ENCODE results near the gene REP15.

REP15 gene

GRCh38 chr12:27696864-27697564, 767 bp downstream of the REP15 start:
- Histone ChIP-seq H3K4me3 (ENCODE audit: low read length) (no peak overlapping the region), H3K27ac (ENCODE audit: low read depth, low read length) (no peak overlapping the region), H3K36me3 (ENCODE audit: insufficient read depth, low read length) (peaks cover 30% of the 10 kb centered on the region), H3K9ac (ENCODE audit: low read depth, low read length) (no peak overlapping the region), H3K4me1 (ENCODE audit: insufficient read depth, low read length) (no peaks in the 10 kb centered on the region), H3K9me3 (ENCODE audit: insufficient read depth, low read depth, low read length) (no peaks in the 10 kb centered on the region), H3K27me3 (ENCODE audit: insufficient read depth, low read length) (no peaks in the 10 kb centered on the region)
- WGBS, result 90% methylated on average over 2 of the region's 3 CpGs

GRCh38 chr12:27703720-27704452, 7.6 kb downstream of the REP15 start:
- Histone ChIP-seq H3K4me1 (ENCODE audit: insufficient read depth, low read length) (no peaks in the 10 kb centered on the region), H3K9ac (ENCODE audit: low read depth, low read length) (no peak overlapping the region), H3K4me3 (ENCODE audit: low read length) (no peak overlapping the region), H3K27me3 (ENCODE audit: insufficient read depth, low read length) (no peaks in the 10 kb centered on the region), H3K36me3 (ENCODE audit: insufficient read depth, low read length) (no peaks in the 10 kb centered on the region), H3K9me3 (ENCODE audit: insufficient read depth, low read depth, low read length) (no peaks in the 10 kb centered on the region), H3K27ac (ENCODE audit: low read depth, low read length) (no peak overlapping the region)
- WGBS, result 28% methylated on average over 4 of the region's 4 CpGs

DNA sequence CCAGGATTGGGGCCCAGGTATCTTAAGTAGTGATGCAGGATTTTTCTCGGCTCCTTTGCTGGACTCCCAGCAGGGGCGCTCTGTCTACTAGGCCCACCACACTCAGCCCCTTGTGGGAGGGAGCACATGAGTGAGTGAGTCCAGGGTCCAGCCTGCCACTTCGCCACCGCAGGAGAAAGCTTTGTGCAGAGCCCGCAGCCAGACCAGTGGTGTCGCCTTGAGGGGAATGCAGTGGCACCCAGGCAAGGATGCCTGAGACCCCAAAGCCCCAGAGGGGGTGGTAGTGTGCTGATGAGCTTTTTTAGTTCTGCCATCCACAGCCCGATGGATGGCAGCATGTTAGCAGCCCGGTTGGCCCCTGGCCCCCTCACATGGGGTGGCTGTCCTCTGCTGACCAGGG, 9.0 kb downstream of the REP15 start:
- no peak overlapping the region for H3K9ac ChIP-seq (ENCODE audit: low read depth, low read length)
- WGBS, result 83% methylated on average over 8 of the region's 8 CpGs
- H3K27me3 ChIP-seq (ENCODE audit: insufficient read depth, low read length), result no peaks in the 10 kb centered on the region
- no peak overlapping the region for H3K4me3 ChIP-seq (ENCODE audit: low read length)
- no peaks in the 10 kb centered on the region for H3K36me3 ChIP-seq (ENCODE audit: insufficient read depth, low read length)
- H3K27ac ChIP-seq (ENCODE audit: low read depth, low read length), result no peak overlapping the region
- H3K4me1 ChIP-seq (ENCODE audit: insufficient read depth, low read length), result 0 out of 2 replicates have a peak, but pooled peaks cover 3% of the 10 kb centered on the region
- no peaks in the 10 kb centered on the region for H3K9me3 ChIP-seq (ENCODE audit: insufficient read depth, low read depth, low read length)

GRCh38 chr12:27707216-27707615, 11.0 kb downstream of the REP15 start:
- Histone ChIP-seq H3K27me3 (ENCODE audit: insufficient read depth, low read length) (no peaks in the 10 kb centered on the region), H3K9ac (ENCODE audit: low read depth, low read length) (no peak overlapping the region), H3K4me3 (ENCODE audit: low read length) (no peak overlapping the region), H3K9me3 (ENCODE audit: insufficient read depth, low read depth, low read length) (no peaks in the 10 kb centered on the region), H3K27ac (ENCODE audit: low read depth, low read length) (no peak overlapping the region), H3K36me3 (ENCODE audit: insufficient read depth, low read length) (no peaks in the 10 kb centered on the region), H3K4me1 (ENCODE audit: insufficient read depth, low read length) (peaks cover 9% of the 10 kb centered on the region; the same call in 1 of the 2 replicates)
- no CpG with 5 or more reads among the region's 2 CpGs for WGBS

DNA sequence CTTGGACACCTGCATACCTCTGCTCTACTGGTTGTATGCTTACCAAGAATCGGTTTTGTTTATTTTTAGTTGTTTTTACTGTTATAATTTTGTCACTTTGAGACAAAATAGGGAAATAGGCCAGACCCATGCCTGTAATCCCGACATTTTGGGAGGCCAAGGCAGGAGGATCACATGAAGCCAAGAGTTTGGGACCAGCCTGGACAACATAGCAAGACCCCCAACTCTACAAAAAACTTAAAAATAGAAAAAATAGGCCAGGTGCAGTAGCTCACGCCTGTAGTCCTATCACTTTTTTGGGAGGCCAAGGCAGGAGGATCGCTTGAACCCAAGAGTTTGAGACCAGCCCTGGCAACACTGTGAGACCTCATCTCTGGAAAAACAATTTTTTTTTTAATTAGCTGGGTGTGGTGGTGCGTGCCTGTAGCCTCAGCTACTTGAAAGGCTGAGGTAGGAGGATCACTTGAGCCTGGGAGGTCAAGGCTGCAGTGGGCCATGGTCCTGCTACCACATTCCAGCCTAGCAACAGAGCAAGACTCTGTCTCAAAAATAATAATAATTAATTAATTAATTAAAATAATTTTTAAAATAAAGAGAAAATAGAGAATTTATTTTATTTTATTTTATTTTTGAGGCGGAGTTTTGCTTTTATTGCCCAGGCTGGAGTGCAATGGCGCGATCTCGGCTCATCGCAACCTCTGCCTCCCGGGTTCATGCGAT, 13.1 kb downstream of the REP15 start:
- 97% methylated on average over 12 of the region's 12 CpGs for WGBS
- no peaks in the 10 kb centered on the region for H3K9me3 ChIP-seq (ENCODE audit: insufficient read depth, low read depth, low read length)
- H3K4me1 ChIP-seq (ENCODE audit: insufficient read depth, low read length), result peaks cover 9% of the 10 kb centered on the region; the same call in 1 of the 2 replicates
- peaks cover 5% of the 10 kb centered on the region; the same call in 1 of the 2 replicates for H3K36me3 ChIP-seq (ENCODE audit: insufficient read depth, low read length)
- no peaks in the 10 kb centered on the region for H3K27me3 ChIP-seq (ENCODE audit: insufficient read depth, low read length)
- no peak overlapping the region for H3K9ac ChIP-seq (ENCODE audit: low read depth, low read length)
- no peak overlapping the region for H3K27ac ChIP-seq (ENCODE audit: low read depth, low read length)
- no peak overlapping the region for H3K4me3 ChIP-seq (ENCODE audit: low read length)

DNA sequence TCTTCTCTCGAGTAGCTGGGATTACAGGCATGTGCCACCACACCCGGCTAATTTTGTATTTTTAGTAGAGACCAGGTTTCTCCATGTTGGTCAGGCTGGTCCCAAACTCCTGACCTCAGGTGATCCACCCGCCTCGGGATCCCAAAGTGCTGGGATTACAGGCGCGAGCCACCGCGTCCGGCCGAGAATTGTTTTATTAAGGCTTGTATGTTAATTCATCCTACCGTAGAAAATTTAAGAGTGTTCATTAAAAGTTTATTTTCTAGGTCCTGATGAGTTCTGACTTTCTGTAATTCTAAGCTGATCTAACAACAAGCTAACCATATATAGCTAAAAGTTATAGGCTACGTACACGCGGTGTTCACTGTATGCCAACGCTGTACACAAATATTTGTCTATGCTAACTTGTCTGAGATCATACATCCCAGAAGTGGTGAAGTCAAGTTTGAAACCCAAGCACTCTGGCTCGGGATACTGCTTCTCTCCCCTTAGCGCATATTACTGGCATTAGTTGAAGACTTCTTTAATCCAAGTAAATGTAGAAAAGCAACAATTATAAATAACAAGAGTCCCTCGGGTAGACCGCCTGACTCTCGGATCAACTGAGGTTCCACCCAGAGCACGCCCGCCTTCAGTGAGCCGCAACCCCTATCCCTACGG, 13.8 kb downstream of the REP15 start:
- no peaks in the 10 kb centered on the region for H3K27me3 ChIP-seq (ENCODE audit: insufficient read depth, low read length)
- H3K27ac ChIP-seq (ENCODE audit: low read depth, low read length), result peak overlapping the region; percentile 65; the same call in 1 of the 2 replicates
- peaks cover 9% of the 10 kb centered on the region; the same call in 1 of the 2 replicates for H3K4me1 ChIP-seq (ENCODE audit: insufficient read depth, low read length)
- H3K9me3 ChIP-seq (ENCODE audit: insufficient read depth, low read depth, low read length), result no peaks in the 10 kb centered on the region
- WGBS, result 67% methylated on average over 24 of the region's 24 CpGs
- H3K4me3 ChIP-seq (ENCODE audit: low read length), result peak overlapping the region; percentile 96
- H3K36me3 ChIP-seq (ENCODE audit: insufficient read depth, low read length), result peaks cover 11% of the 10 kb centered on the region
- peak overlapping the region; percentile 94 for H3K9ac ChIP-seq (ENCODE audit: low read depth, low read length)

DNA sequence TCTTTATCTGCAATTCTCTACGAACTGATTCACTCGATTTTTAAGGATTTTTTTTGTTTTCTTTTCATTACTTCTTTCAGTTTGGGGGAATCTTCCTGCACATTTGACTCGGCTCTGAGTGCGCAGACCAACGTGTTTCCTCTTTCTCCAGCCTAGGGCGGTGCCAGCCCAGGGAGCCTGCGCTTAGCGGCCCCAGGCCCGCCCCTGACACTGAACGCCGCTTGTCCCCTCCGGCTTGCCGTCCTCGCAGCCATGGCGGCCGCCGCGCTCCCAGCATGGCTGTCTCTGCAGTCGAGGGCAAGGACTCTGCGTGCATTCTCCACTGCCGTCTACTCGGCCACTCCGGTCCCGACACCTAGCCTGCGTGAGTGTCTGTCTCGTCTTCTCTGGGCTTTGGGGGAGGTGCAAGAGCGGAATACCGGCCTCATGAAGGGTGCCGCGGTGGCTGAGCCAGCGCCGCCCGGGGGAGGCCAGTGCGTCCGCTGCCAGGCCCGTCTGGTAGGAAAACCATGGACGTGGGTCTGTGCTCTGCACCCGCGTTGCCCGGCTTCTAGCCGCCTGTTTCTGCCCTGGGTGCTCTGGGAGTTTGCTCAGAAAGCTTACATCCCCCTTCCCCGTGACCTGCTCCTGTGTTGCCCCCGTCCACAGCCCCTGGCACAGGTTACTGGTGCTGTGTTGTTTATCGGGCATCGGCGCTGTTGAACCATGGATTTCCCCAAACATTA, 14.5 kb downstream of the REP15 start, which contains the start of gene MRPS35:
Gene MRPS35 (plus strand): TSS at position 241 of the 725 bp plus-strand sequence. CDS start 12 bp downstream, at position 253.
- under 1% methylated on average over 46 of the region's 46 CpGs for WGBS
- Histone ChIP-seq H3K9ac (ENCODE audit: low read depth, low read length) (peak within 1 kb of the TSS; percentile 94), H3K4me1 (ENCODE audit: insufficient read depth, low read length) (peaks cover 9% of the 10 kb centered on the region; the same call in 1 of the 2 replicates), H3K27ac (ENCODE audit: low read depth, low read length) (peak within 1 kb of the TSS; percentile 65), H3K27me3 (ENCODE audit: insufficient read depth, low read length) (no peaks in the 10 kb centered on the region), H3K4me3 (ENCODE audit: low read length) (peak within 1 kb of the TSS; percentile 96), H3K9me3 (ENCODE audit: insufficient read depth, low read depth, low read length) (no peaks in the 10 kb centered on the region), H3K36me3 (ENCODE audit: insufficient read depth, low read length) (peaks cover 16% of the 10 kb centered on the region)

DNA sequence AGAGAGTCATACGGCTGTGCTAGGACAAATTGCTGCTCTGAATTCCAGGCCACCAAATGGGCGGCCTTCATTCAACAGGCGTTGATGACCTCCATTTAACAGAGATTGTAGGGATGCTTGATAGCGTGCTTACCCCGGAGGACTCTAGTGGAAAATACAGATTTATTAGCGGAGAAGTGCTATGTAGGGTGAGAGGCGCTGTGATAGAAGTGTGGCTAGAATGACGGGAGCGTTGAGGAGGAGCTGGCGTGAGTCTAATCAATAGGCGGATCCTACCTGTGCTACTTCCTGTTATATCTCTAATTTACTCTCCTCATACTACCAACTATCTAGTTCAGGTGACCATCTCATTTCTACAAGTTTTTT, 15.1 kb downstream of the REP15 start:
- Histone ChIP-seq H3K9me3 (ENCODE audit: insufficient read depth, low read depth, low read length) (no peaks in the 10 kb centered on the region), H3K4me1 (ENCODE audit: insufficient read depth, low read length) (peaks cover 9% of the 10 kb centered on the region; the same call in 1 of the 2 replicates), H3K27ac (ENCODE audit: low read depth, low read length) (peak overlapping the region; percentile 65), H3K4me3 (ENCODE audit: low read length) (peak overlapping the region; percentile 96), H3K36me3 (ENCODE audit: insufficient read depth, low read length) (peaks cover 22% of the 10 kb centered on the region), H3K27me3 (ENCODE audit: insufficient read depth, low read length) (no peaks in the 10 kb centered on the region), H3K9ac (ENCODE audit: low read depth, low read length) (peak overlapping the region; percentile 94)
- WGBS, result 2% methylated on average over 11 of the region's 11 CpGs

DNA sequence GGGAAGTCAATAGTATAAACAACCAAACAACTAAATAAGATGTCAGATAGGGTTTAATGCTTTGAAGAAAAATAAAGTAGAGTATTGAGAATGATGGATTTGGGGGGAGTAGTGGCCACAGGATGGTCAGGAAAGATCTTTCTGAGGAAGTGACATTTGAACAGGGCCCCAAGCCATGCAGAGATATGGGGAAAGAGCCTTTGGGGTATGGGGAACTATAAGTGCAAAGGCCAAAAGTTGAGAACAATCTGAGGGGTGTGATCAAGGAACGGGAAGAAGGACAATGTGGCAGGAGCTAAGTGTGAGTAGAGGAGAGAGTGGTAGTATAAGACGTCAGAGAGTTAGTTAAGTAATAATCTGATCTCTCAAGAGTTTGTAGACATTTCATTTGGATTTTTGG, 15.7 kb downstream of the REP15 start:
- Histone ChIP-seq H3K4me3 (ENCODE audit: low read length) (peak overlapping the region; percentile 96), H3K27me3 (ENCODE audit: insufficient read depth, low read length) (no peaks in the 10 kb centered on the region), H3K9me3 (ENCODE audit: insufficient read depth, low read depth, low read length) (no peaks in the 10 kb centered on the region), H3K36me3 (ENCODE audit: insufficient read depth, low read length) (peaks cover 27% of the 10 kb centered on the region), H3K4me1 (ENCODE audit: insufficient read depth, low read length) (peaks cover 9% of the 10 kb centered on the region; the same call in 1 of the 2 replicates), H3K9ac (ENCODE audit: low read depth, low read length) (no peak overlapping the region), H3K27ac (ENCODE audit: low read depth, low read length) (no peak overlapping the region)
- WGBS, result 86% methylated on average over 2 of the region's 2 CpGs

DNA sequence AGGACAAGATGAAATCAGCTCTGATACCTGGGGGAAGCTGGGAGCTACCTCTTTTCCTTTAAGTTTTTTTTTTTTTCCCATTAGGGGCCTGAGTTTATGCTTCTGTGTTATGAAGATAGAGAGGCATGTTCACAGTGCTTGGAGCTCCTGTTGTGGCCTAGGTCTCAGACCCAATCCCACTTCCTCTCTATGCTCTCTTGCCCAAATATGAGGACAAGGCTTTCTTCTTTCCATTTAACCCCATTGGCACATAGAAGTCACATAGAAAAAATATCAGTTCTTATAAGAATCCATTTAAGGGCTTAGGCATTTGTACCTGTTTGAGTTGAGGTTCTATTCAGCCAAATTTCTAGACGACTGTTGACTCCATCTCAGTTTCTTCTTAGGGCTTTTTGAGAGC, 27.0 kb downstream of the REP15 start:
- 100% methylated on average over 1 of the region's 1 CpG for WGBS
- Histone ChIP-seq H3K27ac (ENCODE audit: low read depth, low read length) (no peak overlapping the region), H3K36me3 (ENCODE audit: insufficient read depth, low read length) (peaks cover 91% of the 10 kb centered on the region), H3K9me3 (ENCODE audit: insufficient read depth, low read depth, low read length) (no peaks in the 10 kb centered on the region), H3K4me1 (ENCODE audit: insufficient read depth, low read length) (no peaks in the 10 kb centered on the region), H3K9ac (ENCODE audit: low read depth, low read length) (no peak overlapping the region), H3K27me3 (ENCODE audit: insufficient read depth, low read length) (no peaks in the 10 kb centered on the region), H3K4me3 (ENCODE audit: low read length) (no peak overlapping the region)
